IMR-90 (cell line): Measurements from ENCODE around the gene CABP5. TPM values are rescaled to one million over a fixed set of nuclear protein-coding genes. Genes with fewer than 3 reads are reported as not detected.

Experiments
- ATAC-seq: fragments of 200-7000 bp; cut with Tn5 transposase; 2 replicates; pipeline ENCODE4 v1.9.1; 2020; ENCODE audit warnings: low read depth, mild to moderate bottlenecking, moderate library complexity
- BruUV-seq: library from RNA; stranded (reverse); fragments of 400-500 nt; replicated peaks from 2 replicates; lab custom pipeline; 2021; lab: Mats Ljungman, UMichigan
- CTCF ChIA-PET: fragments of 300-600 bp; formaldehyde crosslinking; extraction: SDS; loops from one replicate; lab custom pipeline; 2021; ENCODE audit warnings: antibody characterized with exemption; lab: Yijun Ruan, JAX
- POLR2A ChIA-PET: fragments of 300-600 bp; sonication (Branson Sonifier 250); formaldehyde crosslinking; loops from one replicate; lab custom pipeline; 2022; ENCODE audit warnings: antibody characterized with exemption; ENCODE audit not compliant: unreplicated experiment; lab: Charles Lee
- DNase-seq: peaks from one replicate; pipeline ENCODE4 v3.0.0; 2013
- H2AFZ ChIP-seq: replicated peaks from 2 replicates; pipeline ENCODE3; 2013; ENCODE audit warnings: low read length, mild to moderate bottlenecking; ENCODE audit not compliant: poor library complexity
- H2AK5ac ChIP-seq: 2 replicates; pipeline ENCODE4 v1.6.1; 2013; ENCODE audit warnings: low read depth, low read length, inconsistent platforms
- H2AK9ac ChIP-seq: replicated peaks from 2 replicates; pipeline ENCODE3; 2013; ENCODE audit warnings: mild to moderate bottlenecking, low read depth, low read length, moderate library complexity; ENCODE audit not compliant: poor library complexity
- H2BK120ac ChIP-seq: 2 replicates; pipeline ENCODE4 v1.6.1; 2013; ENCODE audit warnings: low read depth, low read length, inconsistent platforms
- H2BK15ac ChIP-seq: 3 replicates; pipeline ENCODE4 v1.6.1; 2013; ENCODE audit warnings: low read depth, low read length, inconsistent platforms
- H2BK20ac ChIP-seq: 2 replicates; pipeline ENCODE4 v1.6.1; 2013; ENCODE audit warnings: low read depth, mild to moderate bottlenecking, inconsistent platforms, low read length, moderate library complexity
- H2BK5ac ChIP-seq: 2 replicates; pipeline ENCODE4 v1.6.1; 2013; ENCODE audit warnings: mild to moderate bottlenecking, low read depth, low read length, inconsistent platforms; ENCODE audit not compliant: poor library complexity, severe bottlenecking
- H3K14ac ChIP-seq: replicated peaks from 2 replicates; pipeline ENCODE4 v1.6.1; 2013; ENCODE audit warnings: low read depth, low read length, inconsistent platforms
- H3K18ac ChIP-seq: 2 replicates; pipeline ENCODE4 v1.6.1; 2013; ENCODE audit warnings: low read depth, low read length, control low read depth
- H3K23ac ChIP-seq: 2 replicates; pipeline ENCODE4 v1.6.1; 2013; ENCODE audit warnings: low read depth, low read length, inconsistent platforms
- H3K27ac ChIP-seq: 2 replicates; pipeline ENCODE4 v1.5.1; 2013; ENCODE audit warnings: mild to moderate bottlenecking, control low read depth, low read length; ENCODE audit not compliant: insufficient read depth
- H3K27me3 ChIP-seq: 2 replicates; pipeline ENCODE4 v1.6.1; 2013; ENCODE audit warnings: low read length; ENCODE audit not compliant: control insufficient read depth, insufficient read depth
- H3K36me3 ChIP-seq: 2 replicates; pipeline ENCODE4 v1.6.1; 2013; ENCODE audit warnings: low read length, mixed read lengths; ENCODE audit not compliant: control insufficient read depth, insufficient read depth
- H3K4ac ChIP-seq: 2 replicates; pipeline ENCODE4 v1.6.1; 2013; ENCODE audit warnings: low read depth, low read length, inconsistent platforms
- H3K4me1 ChIP-seq: 2 replicates; pipeline ENCODE4 v1.6.1; 2013; ENCODE audit warnings: low read length, mixed read lengths; ENCODE audit not compliant: control insufficient read depth, insufficient read depth
- H3K4me2 ChIP-seq: 2 replicates; pipeline ENCODE4 v1.6.1; 2013; ENCODE audit warnings: low read depth, mild to moderate bottlenecking, control low read depth, low read length, moderate library complexity
- H3K4me3 ChIP-seq: 2 replicates; pipeline ENCODE4 v1.5.1; 2013; ENCODE audit warnings: low read depth, mild to moderate bottlenecking, control low read depth, low read length, moderate library complexity; ENCODE audit not compliant: insufficient read depth
- H3K56ac ChIP-seq: 2 replicates; pipeline ENCODE4 v1.6.1; 2013; ENCODE audit warnings: low read length, inconsistent platforms; ENCODE audit not compliant: insufficient read depth; ENCODE audit errors: extremely low read depth
- H3K79me1 ChIP-seq, 2 experiments: 2 replicates each; pipeline ENCODE4 v1.6.1; 2013; ENCODE audit warnings: low read length in 2 of 2, inconsistent platforms in 1 of 2, low read depth in 1 of 2
- H3K9ac ChIP-seq: 2 replicates; pipeline ENCODE4 v1.6.1; 2013; ENCODE audit warnings: low read depth, low read length, control low read depth
- H3K9me1 ChIP-seq: 2 replicates; pipeline ENCODE4 v1.6.1; 2013; ENCODE audit warnings: low read length, inconsistent platforms; ENCODE audit not compliant: insufficient read depth
- H3K9me3 ChIP-seq: 2 replicates; pipeline ENCODE4 v1.6.1; 2013; ENCODE audit warnings: low read length; ENCODE audit not compliant: control insufficient read depth, insufficient read depth
- H4K20me1 ChIP-seq: 2 replicates; pipeline ENCODE4 v1.6.1; 2013; ENCODE audit warnings: low read length, inconsistent platforms; ENCODE audit not compliant: insufficient read depth
- H4K5ac ChIP-seq: 2 replicates; pipeline ENCODE4 v1.6.1; 2013; ENCODE audit warnings: mild to moderate bottlenecking, low read depth, low read length, control low read depth
- H4K8ac ChIP-seq, 2 experiments: 2 replicates each; pipeline ENCODE4 v1.6.1; 2013; ENCODE audit warnings: low read depth in 2 of 2, low read length in 2 of 2, control low read depth in 1 of 2, inconsistent platforms in 1 of 2
- H4K91ac ChIP-seq: 2 replicates; pipeline ENCODE4 v1.6.1; 2013; ENCODE audit warnings: low read depth, low read length, inconsistent platforms; ENCODE audit not compliant: insufficient read depth
- ELK1 ChIP-seq: fragments of 150-350 bp; IDR thresholded peaks from 2 replicates; pipeline ENCODE4 v1.6.1; 2016; ENCODE audit warnings: low read depth, mild to moderate bottlenecking, low read length, moderate library complexity, borderline replicate concordance
- MAFK ChIP-seq: IDR thresholded peaks from 2 replicates; pipeline ENCODE4 v1.6.1; 2012; ENCODE audit warnings: low read depth, low read length, improper control_type of control experiment
- RFX5 ChIP-seq: IDR thresholded peaks from 2 replicates; pipeline ENCODE4 v1.8.0; 2012; ENCODE audit warnings: low read depth, mild to moderate bottlenecking, low read length, moderate library complexity
- whole genome bisulfite sequencing, 2 experiments: methylation state at CpG; one replicate each; pipeline versions ENCODE4 v1.1.5 to v1.1.7; 2013; ENCODE audit warnings: missing lambda C conversion rate in 2 of 2; ENCODE audit not compliant: insufficient read length in 1 of 2; ENCODE audit errors: extremely low coverage in 2 of 2; 5-methylcytosine and 5-hydroxymethylcytosine counted together
- dilution Hi-C: fragments of 300-500 bp; cut with HindIII; formaldehyde crosslinking; loops from one replicate; pipeline ENCODE4 v1.14.3; 2018; ENCODE audit warnings: low sequenced_read_pairs; ENCODE audit not compliant: unreplicated experiment
- in situ Hi-C: fragments of 300-500 bp; cut with MboI; formaldehyde crosslinking; loops from 3 replicates; pipeline ENCODE4 v1.14.3; 2019; ENCODE audit warnings: low sequenced_read_pairs, inconsistent platforms, mixed read lengths
- intact Hi-C: fragments of 100-400 bp; cut with micrococcal nuclease; formaldehyde crosslinking; loops from 2 replicates; pipeline ENCODE4 v1.10.0; 2022
- polyA plus RNA-seq, 3 experiments: library from polyadenylated mRNA; depleted of rRNA; stranded (reverse); fragments of >200 nt; gene quantifications; 2 replicates each; pipeline ENCODE4 v1.2.3, GENCODE V29; 2012; ENCODE audit warnings: low replicate concordance in 1 of 3
- total RNA-seq: library from RNA; depleted of rRNA; stranded (reverse); fragments of >200 nt; gene quantifications from 2 replicates; pipeline ENCODE4 v1.2.3, GENCODE V29; 2012

CABP5 gene
- total and polyA plus RNA-seq, 2 of the 4 experiments (the other 2 are of a cell fraction): not detected

DNA sequence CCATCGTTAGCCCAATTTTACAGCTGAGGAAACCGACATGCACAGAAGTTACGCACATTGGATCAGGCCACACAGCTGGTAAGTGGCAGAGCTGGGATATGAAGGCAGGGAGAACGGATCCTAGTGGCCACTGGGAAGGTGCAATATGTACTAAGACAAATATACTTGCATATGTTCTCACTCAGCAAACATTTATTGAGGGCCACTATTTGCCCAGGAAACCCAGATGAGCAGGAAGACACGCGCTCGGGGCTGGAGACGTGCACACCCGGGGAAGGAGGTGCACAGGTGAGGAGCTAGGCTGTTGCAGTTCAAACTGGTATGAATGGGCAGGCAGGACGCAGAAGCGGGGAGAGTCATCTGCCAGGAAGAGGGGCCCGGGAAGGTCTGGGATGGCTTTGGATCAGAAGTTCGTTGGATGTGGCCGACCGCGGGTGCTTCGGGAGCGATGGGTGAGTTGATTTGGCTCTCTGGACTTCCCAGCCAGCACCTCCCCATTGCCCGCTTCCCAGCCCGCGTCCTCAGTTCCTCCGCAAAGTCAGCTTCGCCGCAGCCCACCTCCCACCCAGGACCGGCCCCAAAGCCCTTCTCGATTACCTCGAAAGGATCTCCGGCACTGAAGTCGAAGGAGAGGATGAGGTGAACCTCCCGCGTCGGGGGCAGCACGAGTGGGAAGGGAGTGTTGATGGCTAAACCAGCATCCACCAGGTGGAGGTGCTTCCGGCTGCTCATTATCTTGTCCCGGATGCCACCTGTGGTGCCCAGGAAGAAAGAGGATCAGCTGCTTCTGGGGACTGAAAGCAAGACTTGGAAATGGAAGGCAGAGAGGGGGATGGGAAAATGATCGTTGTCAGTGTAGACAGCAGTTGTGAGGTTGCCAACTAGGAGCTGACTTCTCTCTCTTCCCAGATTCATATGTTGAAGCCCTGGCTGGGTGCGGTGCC, 17.8 kb upstream of the CABP5 start:
- H3K36me3 ChIP-seq: no peaks in the 10 kb centered on the region
- no peak overlapping the region for H3K56ac ChIP-seq
- ChIA-PET CTCF (no interaction called here), POLR2A (no interaction called here)
- intact Hi-C loops: no loop called here
- H3K23ac ChIP-seq: no peak overlapping the region
- H2BK120ac ChIP-seq: no peak overlapping the region
- H2BK15ac ChIP-seq: no peak overlapping the region
- H3K9ac ChIP-seq: no peak overlapping the region
- H3K4me3 ChIP-seq: no peak overlapping the region
- H3K4ac ChIP-seq: no peak overlapping the region
- no peak overlapping the region for H2BK20ac ChIP-seq
- no peaks in the 10 kb centered on the region for H3K9me1 ChIP-seq
- no peaks in the 10 kb centered on the region for H4K20me1 ChIP-seq
- in situ Hi-C loops: no loop called here
- H3K27me3 ChIP-seq: peaks cover 6% of the 10 kb centered on the region; the same call in 1 of the 2 replicates
- no peak overlapping the region for H2BK5ac ChIP-seq
- H2AFZ ChIP-seq: no peak overlapping the region
- H3K4me1 ChIP-seq: no peaks in the 10 kb centered on the region
- no peak overlapping the region for H4K91ac ChIP-seq
- H3K18ac ChIP-seq: no peak overlapping the region
- H3K79me1 ChIP-seq: no peaks in the 10 kb centered on the region
- no peak overlapping the region for H3K27ac ChIP-seq
- no peak overlapping the region for H2AK5ac ChIP-seq
- DNase-seq (no peak), ATAC-seq (no peak)
- no peak overlapping the region for H3K14ac ChIP-seq
- 0 out of 2 replicates have a peak, but pooled peaks cover 1% of the 10 kb centered on the region for H3K9me3 ChIP-seq
- H3K4me2 ChIP-seq: no peak overlapping the region
- no peak for TF ChIP-seq MAFK
- no peak for TF ChIP-seq ELK1
- no peak for TF ChIP-seq RFX5
- 63% methylated on average over 11 of the region's 37 CpGs; no CpG with 5 or more reads in 1 of the 2 experiments for WGBS, 2 experiments
- BruUV-seq: no TSS peak
- no peak overlapping the region for H2AK9ac ChIP-seq
- no peak overlapping the region for H4K8ac ChIP-seq
- dilution Hi-C loops: no loop called here
- H4K5ac ChIP-seq: no peak overlapping the region
